GM18511 (cell line): ENCODE data around the gene GTF2A1L.
"Not testable (repeated sequence)": the region's sequence is repeated elsewhere in the genome, so short reads cannot be mapped to it uniquely, and the experiment has no call there.

ENCODE experiments used
- ATAC-seq: cut with Tn5 transposase; IDR thresholded peaks from one replicate; pipeline ENCODE4 v1.9.1; 2021; ENCODE audit warnings: mild to moderate bottlenecking, moderate library complexity; ENCODE audit not compliant: unreplicated experiment

Gene GTF2A1L

DNA sequence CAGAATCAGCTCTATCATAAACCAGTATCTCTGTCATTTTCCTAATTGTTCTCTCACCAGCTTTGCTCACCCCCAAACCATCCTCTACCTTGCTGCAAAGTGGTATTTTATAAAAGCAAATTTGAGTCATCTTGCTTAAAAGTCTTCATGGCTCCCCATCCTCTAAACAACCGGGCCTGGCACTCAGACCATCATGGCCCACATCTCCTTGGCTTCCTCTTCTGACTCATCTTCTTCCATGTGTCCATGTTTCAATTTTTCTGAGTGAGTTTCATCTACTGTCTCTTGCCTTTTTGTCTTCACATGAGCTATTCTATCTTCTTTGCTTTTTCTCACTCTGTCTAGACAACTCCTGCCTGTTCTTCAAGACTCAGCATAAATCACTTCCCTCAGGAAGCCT, 79.2 kb downstream of the GTF2A1L start:
- no peak for ATAC-seq

DNA sequence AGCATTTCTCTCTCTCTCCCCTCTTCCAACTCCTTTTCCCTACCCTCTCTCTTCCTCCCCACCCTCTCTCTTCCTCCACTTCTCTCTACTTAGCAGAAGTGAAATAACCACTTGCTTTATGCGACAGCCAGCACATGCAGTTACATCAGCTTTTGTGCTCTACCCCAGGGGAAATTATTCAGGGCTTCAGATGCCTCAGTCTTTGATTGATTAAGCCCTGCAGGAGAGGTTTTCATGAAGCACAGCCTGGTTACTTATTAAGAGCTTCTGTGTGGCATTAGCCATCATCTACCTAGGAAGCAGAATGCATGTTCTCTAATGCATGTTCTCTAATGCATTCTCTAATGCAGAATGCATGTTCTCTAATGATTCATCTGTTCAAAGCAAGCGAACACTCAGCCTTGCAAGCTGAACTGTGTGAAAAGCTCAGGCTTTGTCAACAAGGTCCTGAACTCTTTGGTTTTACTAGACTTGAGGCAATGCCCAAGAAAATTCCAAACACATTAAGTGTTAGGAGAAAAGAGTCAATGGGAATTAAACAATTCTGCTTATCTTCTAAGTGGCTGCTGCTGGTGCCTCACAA, 81.8 kb downstream of the GTF2A1L start:
- ATAC-seq: no peak

DNA sequence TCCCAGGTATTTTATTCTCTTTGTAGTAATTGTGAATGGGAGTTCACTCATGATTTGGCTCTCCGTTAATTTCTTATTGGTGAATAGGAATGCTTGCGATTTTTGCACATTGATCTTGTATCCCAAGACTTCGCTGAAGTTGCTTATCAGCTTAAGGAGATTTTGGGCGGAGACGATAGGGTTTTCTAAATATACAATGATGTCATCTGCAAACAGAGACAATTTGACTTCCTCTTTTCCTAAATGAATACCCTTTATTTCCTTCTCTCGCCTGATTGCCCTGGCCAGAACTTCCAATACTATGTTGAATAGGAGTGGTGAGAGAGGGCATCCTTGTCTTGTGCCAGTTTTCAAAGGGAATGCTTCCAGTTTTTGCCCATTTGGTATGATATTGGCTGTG, 86.0 kb downstream of the GTF2A1L start:
- ATAC-seq: not testable (repeated sequence)

DNA sequence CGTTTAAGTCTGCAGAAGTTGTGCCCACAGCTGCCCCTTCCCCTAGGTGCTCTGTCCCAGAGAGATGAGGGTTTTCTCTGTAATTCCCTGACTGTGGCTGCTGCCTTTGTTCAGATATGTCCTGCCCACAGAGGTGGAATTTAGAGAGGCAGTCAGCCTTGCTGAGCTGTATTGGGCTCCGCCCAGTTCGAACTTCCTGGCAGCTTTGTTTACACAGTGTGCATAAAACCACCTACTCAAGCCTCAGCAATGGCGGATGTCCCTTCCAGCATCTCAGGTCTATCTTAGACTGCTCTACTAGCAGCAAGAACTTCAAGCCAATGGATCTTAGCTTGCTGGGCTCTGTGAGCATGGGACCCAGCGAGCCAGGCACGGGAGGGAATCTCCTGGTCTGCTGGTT, 89.8 kb downstream of the GTF2A1L start:
- ATAC-seq: no peak

DNA sequence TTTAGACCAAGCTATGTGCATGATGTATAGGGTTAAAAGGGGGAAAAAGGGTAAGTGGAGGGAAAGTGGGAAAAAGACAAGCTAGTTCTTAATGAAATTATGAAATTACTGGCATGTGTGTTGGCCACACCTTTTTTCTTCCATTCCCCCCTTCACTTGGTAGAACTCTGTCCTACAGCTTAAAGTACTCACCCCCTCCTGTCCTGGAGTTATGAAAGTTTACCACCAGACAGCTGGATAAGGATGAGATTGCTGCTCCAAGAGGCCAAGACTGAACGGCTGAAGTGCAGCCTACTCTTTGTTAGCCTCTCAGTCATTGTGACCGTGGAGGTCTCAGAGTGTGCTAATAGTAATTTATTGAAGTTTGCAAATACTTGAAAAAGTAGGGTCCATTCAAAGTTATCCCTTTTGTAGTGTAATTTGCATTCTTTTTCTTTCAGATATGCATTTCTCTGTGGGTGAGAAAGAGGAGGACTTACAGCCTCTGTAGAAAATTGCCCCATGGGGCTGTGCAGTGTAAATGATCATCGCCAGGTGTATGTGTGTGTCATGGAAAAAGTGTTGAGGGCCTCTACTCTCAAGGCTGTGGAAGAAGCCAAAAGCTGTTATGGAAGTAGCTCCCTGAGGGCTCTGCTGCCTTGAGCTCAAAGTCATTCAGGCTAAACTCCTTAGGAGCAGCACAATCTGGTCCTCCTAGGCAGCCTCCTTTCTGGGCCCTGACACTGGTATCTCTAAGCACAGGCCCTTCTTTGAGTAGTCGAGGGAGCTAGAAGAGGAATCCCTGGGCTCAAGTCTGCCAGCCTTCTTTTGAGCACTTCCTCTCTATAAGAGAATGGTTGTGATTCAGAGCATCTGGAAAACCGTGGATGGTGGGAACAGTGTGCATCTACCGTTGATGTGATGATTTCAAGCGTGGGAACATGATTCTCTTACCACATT, 91.7 kb downstream of the GTF2A1L start:
- no peak for ATAC-seq

DNA sequence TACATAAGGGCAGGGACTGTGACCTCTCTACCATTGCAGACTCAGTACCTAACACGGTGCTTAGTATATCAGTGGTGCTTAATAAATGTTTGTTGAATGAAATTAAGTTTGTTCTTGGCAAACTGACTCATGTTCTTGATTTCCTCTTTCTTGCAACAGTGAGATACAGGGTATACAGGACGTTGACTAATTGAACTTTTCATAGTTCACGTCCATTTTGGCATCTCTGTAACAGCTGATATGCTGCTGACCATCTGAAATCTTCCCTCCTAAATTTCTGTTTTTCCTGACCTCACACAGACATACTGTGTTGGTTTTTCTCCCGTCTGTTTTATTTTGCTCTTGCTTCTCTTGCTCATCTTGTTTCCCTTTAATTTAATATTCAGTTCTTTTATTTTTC, 93.7 kb downstream of the GTF2A1L start:
- no peak for ATAC-seq

DNA sequence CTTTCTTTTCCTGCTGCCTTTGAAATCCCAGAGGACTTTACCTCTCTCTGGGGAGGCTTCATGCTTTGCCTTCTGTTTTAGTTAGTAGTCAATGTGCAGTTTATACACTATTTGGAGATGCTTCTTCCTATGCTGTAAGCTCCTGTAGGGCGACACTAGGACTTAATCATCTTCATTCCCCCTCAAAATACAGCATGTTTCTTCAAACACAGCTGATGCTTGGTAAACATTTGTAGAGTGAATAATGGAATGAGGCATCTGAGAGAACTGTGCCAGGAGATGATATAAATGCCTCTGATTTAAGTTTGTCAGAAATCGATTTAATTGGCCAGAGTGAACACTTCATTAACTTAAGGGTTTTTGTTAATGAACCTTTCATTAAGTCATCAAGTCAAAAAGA, 94.5 kb downstream of the GTF2A1L start:
- ATAC-seq: no peak

DNA sequence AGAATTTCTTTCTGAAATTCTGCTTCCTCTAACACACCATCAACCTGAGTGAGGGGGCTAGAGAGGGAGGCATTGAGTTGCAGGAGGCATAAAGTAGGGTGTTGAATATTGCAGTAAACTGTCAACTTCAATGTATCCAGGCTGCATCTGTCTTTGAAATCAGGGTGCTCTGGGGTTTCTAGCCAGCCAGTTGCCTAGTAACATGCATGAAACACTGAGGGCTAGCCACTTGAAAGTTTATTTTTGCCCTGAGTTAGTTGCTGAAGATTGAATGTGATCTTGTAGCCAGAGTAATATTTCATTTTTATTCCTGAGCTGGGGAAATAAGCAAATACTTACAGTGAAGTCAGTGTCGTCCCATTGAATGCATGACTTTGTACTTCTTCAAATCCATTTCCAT, 96.0 kb downstream of the GTF2A1L start:
- ATAC-seq: no peak

DNA sequence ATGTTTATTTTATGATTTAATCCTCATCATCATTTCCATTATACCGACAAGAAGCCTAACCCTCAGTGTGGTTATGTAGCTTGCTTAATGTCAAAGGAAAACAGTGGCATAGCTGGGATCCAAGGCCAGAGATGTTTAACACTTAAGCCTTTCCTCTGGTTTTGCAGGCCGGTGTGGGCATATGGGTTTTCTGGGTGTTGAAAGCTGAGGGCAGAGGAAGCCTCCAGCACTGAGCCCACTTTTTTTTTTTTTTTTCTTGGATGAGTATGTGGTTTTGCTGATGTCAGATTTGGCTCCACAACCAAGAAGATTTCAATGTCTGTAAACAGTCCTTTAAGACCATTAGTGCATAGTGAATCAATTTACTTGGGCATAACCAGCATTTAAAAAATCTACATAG, 96.6 kb downstream of the GTF2A1L start:
- no peak for ATAC-seq

DNA sequence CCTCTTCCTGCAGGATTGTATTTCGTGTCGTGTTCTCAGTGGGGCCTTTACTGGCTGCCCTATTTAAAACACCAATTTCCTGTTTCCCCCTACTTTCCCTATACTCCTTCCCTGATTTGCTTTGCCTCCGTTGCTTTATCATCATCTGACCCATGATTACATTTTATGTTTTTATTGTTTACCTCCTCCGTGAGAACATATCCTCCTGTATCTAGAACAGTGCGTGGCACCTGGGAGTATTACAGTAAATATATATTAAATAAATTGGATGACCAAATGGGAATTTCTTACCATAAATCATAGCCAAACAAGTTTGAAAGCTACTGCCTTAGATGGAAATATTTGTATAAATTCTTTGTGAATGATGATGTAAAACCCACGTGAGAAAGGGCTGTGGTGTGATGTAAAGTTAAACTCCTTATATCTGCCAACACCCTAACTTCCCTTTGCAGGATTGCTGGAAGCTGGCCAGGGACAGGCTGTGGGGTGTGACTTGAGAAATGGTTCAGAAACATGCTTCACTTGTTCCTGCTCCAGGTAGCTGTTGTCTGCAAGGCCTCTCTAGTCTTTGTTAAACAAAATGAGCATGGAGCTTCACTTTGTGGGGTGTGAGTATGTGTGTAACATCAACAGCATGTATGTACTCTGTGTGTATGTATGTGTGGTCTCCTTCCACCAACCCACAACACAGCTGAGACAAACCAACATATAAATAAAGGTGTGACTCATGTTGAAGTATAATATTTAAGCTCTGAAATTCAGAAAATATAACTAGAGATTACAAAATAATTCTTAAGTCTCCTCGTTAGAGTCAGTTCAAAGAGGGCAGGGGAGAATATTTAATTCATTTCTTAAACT, 97.6 kb downstream of the GTF2A1L start:
- ATAC-seq: no peak

DNA sequence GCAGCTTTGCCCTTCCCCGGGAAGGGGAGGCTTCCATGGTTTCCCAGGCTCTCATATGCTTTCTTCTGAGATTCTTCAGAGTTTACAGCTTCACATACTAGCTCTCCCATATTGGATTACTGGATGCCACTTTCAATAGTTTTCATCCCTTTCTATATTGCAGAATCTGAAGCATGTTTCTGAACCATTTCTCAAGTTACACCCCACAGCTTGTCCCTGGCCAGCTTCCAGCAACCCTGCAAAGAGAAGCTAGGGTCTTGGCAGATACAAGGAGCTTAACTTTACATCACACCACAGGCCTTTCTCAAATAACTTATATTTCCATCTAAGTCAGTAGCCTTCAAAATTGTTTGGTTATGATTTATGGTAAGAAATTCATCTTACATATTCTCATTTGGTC, 98.3 kb downstream of the GTF2A1L start:
- no peak for ATAC-seq

DNA sequence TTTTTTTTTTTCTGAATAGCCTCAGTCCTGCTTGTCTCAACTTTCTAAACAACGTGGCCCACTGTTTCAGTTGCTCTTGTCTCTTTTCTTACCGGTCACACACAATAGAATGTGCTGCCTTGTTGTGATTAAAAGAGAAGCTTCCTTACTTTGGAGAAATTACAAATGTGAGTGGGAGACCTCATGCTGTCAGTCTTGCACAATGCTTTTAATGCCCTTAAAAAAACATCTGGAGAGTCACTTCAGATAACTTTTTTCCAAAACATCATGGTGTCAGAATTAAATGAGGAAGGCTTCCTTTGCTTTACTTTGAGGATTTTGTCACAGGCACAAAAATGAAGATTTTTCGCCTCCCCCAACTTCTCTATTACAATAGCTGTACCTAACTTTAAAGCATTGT, 100.2 kb downstream of the GTF2A1L start:
- ATAC-seq: no peak

DNA sequence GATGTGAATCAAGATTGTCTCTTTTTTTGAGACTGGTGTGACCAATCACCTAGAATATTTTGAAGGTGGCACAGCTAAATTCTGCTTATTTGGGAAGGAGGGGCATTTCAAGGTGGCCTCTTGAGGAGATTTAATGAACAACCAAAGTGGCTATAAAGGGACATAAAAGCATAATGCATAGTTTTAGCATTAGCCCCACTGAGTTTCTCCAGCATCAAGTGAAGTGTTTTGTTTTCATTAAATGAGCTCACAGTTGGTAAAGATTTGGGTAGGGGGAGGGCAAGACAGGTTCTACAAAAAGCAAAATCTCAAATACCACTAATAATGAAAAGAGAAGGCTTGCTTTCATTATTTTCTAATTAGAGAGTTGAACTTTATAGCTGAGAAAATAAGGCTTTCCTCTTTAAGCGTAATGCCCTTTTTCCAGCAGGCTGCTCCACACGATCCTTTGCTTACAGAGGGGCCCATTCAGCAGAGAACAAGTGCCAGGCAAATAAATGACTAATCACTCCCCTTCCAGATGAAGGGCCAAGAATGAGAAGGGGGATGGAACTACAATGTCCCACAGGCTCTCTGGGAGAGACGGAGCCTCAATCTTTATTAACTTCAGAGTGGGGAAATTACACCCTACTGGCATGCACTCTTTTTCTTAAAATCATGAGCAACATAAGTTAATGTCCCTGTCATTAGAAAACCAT, 102.0 kb downstream of the GTF2A1L start:
- no peak for ATAC-seq

DNA sequence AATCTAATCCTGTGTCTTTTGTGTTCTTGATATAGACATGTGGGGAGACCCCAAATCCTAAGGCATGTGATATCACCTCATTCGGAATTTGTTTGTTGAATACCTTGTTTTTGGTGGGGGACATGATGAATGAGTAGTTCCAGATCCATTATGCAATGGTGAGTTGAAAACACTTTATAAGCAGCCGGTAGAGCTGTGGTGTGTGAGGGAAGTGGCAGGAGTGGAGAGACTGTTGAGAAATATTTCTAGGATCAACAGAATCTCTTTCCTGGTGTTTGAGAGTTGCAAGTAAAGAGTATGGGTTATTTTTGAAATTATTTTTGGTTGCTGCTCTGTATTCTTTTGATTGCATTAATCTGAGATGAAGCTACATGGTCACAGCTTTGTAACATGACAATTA, 103.5 kb downstream of the GTF2A1L start:
- no peak for ATAC-seq

DNA sequence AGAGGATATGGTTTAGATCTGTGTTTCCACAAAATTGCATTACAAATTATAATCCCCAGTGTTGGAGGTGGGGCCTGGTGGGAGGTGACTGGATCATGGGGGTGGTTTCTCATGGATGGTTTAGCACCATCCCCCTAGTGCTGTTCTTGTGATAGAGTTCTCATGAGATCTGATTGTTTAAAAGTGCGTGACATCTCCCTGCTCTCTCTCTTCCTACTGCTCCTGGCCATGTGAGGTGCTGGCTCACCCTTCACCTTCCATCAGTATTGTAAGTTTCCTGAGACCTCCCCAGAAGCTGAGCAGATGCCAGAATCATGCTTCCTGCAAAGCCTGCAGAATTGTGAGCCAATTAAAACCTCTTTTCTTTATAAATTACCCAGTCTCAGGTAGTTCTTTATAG, 104.7 kb downstream of the GTF2A1L start:
- ATAC-seq: no peak

DNA sequence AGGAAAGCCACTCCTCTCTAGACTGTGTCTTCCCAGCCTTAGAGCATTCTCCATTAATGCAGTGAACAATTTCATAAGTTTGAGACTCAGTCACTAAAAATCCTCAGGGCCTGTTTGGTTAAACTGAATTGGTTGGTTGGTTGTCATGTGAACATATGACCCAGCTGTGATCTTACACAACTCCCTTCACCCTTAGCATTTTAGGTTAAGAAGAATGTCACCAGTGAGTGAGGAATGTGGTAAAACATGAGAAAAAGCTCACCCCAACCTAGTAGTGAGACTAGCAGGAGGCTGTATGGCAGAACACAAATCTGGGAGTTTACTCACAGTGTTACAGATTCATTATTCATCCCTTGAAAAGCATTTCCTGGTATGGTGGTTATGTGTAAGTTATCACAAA, 105.5 kb downstream of the GTF2A1L start:
- no peak for ATAC-seq

DNA sequence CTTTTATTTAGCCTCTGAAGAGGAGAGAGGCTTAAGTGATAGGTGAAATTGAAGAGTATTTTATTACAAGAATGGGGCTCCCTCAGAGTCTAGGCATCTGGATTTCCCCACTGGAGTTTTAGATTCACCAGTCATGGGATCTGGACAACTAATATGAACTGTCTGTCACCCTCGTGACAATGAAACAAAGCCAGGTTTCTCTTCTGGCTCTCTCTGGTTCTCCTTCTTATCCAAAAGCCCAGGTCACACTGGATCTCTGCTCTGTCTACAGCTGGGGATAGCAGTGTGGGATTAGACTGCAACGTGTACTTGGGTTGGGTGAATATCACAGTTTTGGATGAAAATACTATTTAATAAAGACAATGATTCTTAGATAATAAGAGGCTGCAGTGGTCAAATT, 106.6 kb downstream of the GTF2A1L start:
- no peak for ATAC-seq

DNA sequence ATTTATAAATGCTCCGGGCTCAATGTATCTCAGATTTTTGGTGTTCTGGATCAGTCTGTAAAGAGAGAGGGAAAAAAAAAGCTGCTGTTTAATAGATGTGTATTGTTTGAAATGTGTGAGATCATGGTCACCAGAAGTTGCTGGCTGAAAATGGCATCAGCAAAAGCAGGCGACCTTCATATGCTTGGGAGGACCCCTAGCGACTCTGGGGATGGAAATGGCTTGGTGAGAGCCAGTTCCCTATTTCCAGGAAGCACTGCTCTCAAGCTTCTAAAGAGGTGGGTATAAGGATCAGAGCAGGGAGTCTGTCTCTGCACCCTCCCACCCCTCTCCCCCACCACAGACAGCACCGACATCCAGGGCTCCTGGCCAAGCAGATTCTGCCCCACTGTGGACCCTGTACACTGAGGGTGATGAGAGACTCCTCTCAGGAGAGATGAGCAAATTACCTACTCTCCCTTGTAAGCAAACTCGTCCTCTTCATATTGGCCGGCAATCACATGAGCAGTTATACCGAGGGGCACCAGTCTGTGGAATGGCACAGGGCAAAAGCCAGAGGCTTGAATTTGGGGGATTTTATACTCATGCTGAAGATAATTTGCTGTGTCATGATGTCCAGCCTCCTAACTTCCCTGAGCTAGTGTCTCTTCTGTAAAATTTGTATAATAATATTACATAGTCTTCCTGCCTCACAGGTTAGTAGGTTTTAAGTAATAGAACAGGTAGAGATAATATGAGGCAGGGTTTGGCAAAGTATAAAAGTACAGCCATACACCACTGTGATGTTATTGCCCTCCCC, 108.2 kb downstream of the GTF2A1L start:
- no peak for ATAC-seq

DNA sequence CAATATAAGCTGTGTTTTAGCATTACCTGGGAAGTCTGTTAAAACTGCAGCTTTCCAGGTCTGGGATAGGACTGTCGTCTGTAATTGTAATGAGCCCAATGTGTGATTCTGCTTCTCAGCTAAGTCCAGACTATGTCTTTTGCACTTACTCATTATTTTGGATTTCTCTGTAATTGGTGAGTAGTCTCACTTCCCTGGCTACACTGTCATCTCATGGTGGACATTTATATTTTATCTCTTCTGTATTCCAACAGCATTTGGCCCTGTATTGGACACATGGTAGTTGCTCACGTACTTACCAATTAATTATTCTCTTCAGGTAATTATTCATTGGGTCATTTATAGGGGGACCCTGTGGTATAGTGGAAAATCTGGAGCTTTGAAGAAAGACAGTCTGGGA, 109.9 kb downstream of the GTF2A1L start:
- ATAC-seq: no peak

DNA sequence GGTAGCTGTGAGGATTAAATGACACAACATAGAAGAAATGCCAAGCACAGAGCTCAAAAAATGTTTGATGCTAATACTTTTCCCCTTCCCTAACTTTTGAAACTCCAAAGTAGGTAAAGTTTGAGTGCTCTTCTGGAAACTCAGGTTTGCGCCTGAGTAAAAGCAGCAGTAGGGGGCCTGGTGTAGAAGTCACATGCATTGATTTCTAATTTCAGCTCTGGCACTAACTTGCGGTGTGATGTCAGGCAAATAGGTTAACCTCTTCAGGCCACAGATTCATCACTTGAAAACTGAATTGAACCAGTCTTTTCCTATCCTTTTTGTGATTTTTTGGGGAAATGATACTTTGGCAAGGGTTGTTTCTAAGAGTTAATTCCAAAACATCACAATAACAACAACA, 110.6 kb downstream of the GTF2A1L start:
- ATAC-seq: no peak
